Calu3 (cell line): Measurements from ENCODE around the gene HOXB6. TPM values are rescaled to one million over a fixed set of nuclear protein-coding genes. Genes with fewer than 3 reads are reported as not detected.
A peak's percentile ranks its signal among the peaks of the same experiment; 100 is the strongest.

Experiments used
- BruUV-seq: library from RNA; stranded (reverse); fragments of 400-500 nt; replicated peaks from 2 replicates; lab custom pipeline; 2021; lab: Mats Ljungman, UMichigan
- CTCF ChIA-PET: fragments of 300-600 bp; sonication (Branson Sonifier 250); formaldehyde crosslinking; loops from one replicate; lab custom pipeline; 2022; ENCODE audit warnings: antibody characterized with exemption; lab: Charles Lee
- DNase-seq: peaks from one replicate; pipeline ENCODE4 v3.0.0; 2022
- H3K27ac Mint-ChIP-seq: one replicate; pipeline ENCODE4 v1.8.0; 2022; ENCODE audit warnings: mixed read lengths; ENCODE audit not compliant: unreplicated experiment
- H3K27me3 Mint-ChIP-seq: one replicate; pipeline ENCODE4 v1.8.0; 2022; ENCODE audit warnings: mixed read lengths; ENCODE audit not compliant: unreplicated experiment
- H3K36me3 Mint-ChIP-seq: one replicate; pipeline ENCODE4 v1.8.0; 2022; ENCODE audit warnings: mild to moderate bottlenecking, moderate library complexity, mixed read lengths; ENCODE audit not compliant: insufficient read depth, unreplicated experiment
- H3K4me1 Mint-ChIP-seq: one replicate; pipeline ENCODE4 v1.8.0; 2022; ENCODE audit warnings: mild to moderate bottlenecking, low read depth, mixed read lengths; ENCODE audit not compliant: unreplicated experiment
- H3K4me3 Mint-ChIP-seq: one replicate; pipeline ENCODE4 v1.8.0; 2022; ENCODE audit warnings: mild to moderate bottlenecking, low read depth, moderate library complexity, mixed read lengths; ENCODE audit not compliant: unreplicated experiment
- H3K9me3 Mint-ChIP-seq: one replicate; pipeline ENCODE4 v1.8.0; 2022; ENCODE audit warnings: low read depth, mixed read lengths; ENCODE audit not compliant: unreplicated experiment
- CTCF ChIP-seq: fragments of 200-600 bp; IDR thresholded peaks from one replicate; pipeline ENCODE4 v1.8.0; 2022; ENCODE audit warnings: antibody characterized with exemption; ENCODE audit not compliant: unreplicated experiment
- intact Hi-C: fragments of 100-400 bp; cut with micrococcal nuclease; formaldehyde crosslinking; loops from one replicate; pipeline ENCODE4 v1.10.0; 2022; ENCODE audit not compliant: unreplicated experiment
- total RNA-seq: library from RNA; stranded (reverse); gene quantifications from 2 replicates; pipeline ENCODE4 v1.2.3, GENCODE V29; 2022

The HOXB6 gene
- total RNA-seq, 1 experiment from 2014 or later: 140 TPM

- TF ChIP-seq CTCF: no peak
- H3K27me3 Mint-ChIP-seq: no peaks in the 10 kb centered on the region
- H3K4me1 Mint-ChIP-seq: peaks cover 32% of the 10 kb centered on the region
- no TSS peak for BruUV-seq
- intact Hi-C loops: no loop called here
- peak overlapping the region; percentile 66 for H3K27ac Mint-ChIP-seq
- H3K36me3 Mint-ChIP-seq: peaks cover 66% of the 10 kb centered on the region
- no peak for DNase-seq
- CTCF ChIA-PET: interaction anchor here (0.5 kb wide), 1 partner anchor 218 kb away, joined by 3 read pairs; no protein-coding TSS in a partner anchor
- no peaks in the 10 kb centered on the region for H3K9me3 Mint-ChIP-seq
- H3K4me3 Mint-ChIP-seq: no peak overlapping the region
These were observed 35.0 kb downstream of the HOXB6 start for GRCh38 chr17:48569674-48570324.

GRCh38 chr17:48569240-48569582, 35.6 kb downstream of the HOXB6 start:
- H3K36me3 Mint-ChIP-seq: peaks cover 65% of the 10 kb centered on the region
- H3K9me3 Mint-ChIP-seq: no peaks in the 10 kb centered on the region
- no peak for TF ChIP-seq CTCF
- BruUV-seq: no TSS peak
- no peaks in the 10 kb centered on the region for H3K27me3 Mint-ChIP-seq
- peaks cover 27% of the 10 kb centered on the region for H3K4me1 Mint-ChIP-seq
- DNase-seq: no peak
- H3K4me3 Mint-ChIP-seq: no peak overlapping the region
- intact Hi-C loops: no loop called here
- no peak overlapping the region for H3K27ac Mint-ChIP-seq
- CTCF ChIA-PET: no interaction called here

GRCh38 chr17:48568499-48569239, 36.1 kb downstream of the HOXB6 start:
- no TSS peak for BruUV-seq
- Mint-ChIP-seq H3K4me1 (peaks cover 22% of the 10 kb centered on the region), H3K27me3 (no peaks in the 10 kb centered on the region), H3K4me3 (no peak overlapping the region), H3K9me3 (no peaks in the 10 kb centered on the region), H3K36me3 (peaks cover 64% of the 10 kb centered on the region), H3K27ac (no peak overlapping the region)
- CTCF ChIA-PET: interaction anchor here (1.6 kb wide), 1 partner anchor 22 kb away, joined by 4 read pairs; no protein-coding TSS in a partner anchor
- DNase-seq: no peak
- intact Hi-C loops: no loop called here
- no peak for TF ChIP-seq CTCF

GRCh38 chr17:48567646-48568354, 37.0 kb downstream of the HOXB6 start:
- no peaks in the 10 kb centered on the region for H3K27me3 Mint-ChIP-seq
- H3K27ac Mint-ChIP-seq: no peak overlapping the region
- no TSS peak for BruUV-seq
- H3K36me3 Mint-ChIP-seq: peaks cover 64% of the 10 kb centered on the region
- intact Hi-C loops: no loop called here
- TF ChIP-seq CTCF: no peak
- peaks cover 22% of the 10 kb centered on the region for H3K4me1 Mint-ChIP-seq
- CTCF ChIA-PET: interaction anchor here (0.7 to 1.6 kb wide), 3 partner anchors 21 to 47 kb away, joined by 3 to 4 read pairs (median 3); partner anchors contain the start of gene HOXB8
- no peak overlapping the region for H3K4me3 Mint-ChIP-seq
- no peaks in the 10 kb centered on the region for H3K9me3 Mint-ChIP-seq
- no peak for DNase-seq
